ENCODE data around the gene CABYR.
A peak's percentile ranks its signal among the peaks of the same experiment; 100 is the strongest.
"Not testable (repeated sequence)": the region's sequence is repeated elsewhere in the genome, so short reads cannot be mapped to it uniquely, and the experiment has no call there.

CABYR gene

DNA sequence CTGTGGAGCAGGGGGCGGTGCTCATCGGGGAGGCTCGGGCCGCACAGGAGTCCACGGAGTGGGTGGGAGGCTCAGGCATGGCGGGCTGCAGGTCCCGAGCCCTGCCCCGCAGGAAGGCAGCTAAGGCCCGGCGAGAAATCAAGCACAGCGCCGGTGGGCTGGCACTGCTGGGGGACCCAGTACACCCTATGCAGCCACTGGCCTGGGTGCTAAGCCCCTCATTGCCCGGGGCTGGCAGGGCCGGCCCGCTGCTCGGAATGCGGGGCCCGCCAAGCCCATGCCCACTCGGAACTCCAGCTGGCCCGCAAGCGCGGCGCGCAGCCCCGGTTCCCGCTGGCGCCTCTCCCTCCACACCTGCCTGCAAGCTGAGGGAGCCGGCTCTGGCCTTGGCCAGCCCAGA lies 10.7 kb downstream of the CABYR start:
- H3K4me1 ChIP-seq; H3K27me3 ChIP-seq (ENCODE audit: low read depth); in situ Hi-C loops (cut with MboI; ENCODE audit: low sequenced_read_pairs); H3K36me3 ChIP-seq (replicated peaks); H3K4me3 ChIP-seq; H3K9me3 ChIP-seq; DNase-seq (ENCODE audit: low spot score in 2 of 2): not testable (repeated sequence)

DNA sequence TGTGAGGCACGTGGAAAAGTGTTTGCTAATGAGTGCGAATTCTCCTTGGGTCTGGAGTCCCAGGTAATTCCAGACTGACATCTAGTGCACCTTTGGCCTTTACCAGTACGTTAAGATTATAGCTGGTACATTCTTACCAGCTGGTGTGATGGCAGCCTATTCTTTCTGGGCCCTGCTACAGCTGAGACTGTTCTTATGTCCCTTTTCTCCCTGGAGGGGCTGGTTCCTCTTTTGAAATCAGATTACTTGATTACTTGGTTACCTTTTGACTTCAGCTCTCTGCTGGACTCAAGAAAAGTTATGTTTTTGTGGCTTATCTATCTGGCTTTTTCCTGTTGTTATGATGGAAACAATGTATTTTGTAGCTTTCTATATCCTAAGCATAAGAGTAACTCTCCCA lies 14.5 kb downstream of the CABYR start:
- Histone ChIP-seq H3K4me1 (no peaks in the 10 kb centered on the region), H3K27me3 (ENCODE audit: low read depth) (no peaks in the 10 kb centered on the region), H3K9me3 (no peaks in the 10 kb centered on the region), H3K4me3 (no peak overlapping the region), H3K36me3 (replicated peaks) (no peaks in the 10 kb centered on the region; the same call in 1 of the 2 replicates)
- in situ Hi-C loops (cut with MboI; ENCODE audit: low sequenced_read_pairs), result no loop called here
- no peak for DNase-seq (ENCODE audit: low spot score in 2 of 2)

DNA sequence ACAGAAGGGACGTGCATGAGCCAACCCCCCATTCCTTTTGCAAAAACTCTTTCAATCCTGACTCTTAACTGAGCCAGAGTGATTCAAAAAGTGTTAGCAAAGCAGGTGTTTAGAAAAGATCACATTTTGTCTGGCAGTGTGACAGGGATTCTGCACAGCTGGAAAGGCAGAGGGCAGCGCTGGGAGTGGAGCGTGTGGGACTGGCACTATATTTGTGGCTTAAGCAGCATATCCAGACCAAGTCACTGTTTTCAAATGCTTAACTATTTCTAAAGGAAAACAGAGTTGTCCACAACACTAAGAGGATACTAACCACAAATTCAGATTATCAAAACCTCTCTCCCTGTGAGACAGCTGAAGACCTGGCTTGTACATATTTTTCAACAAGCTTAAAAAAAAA lies 19.0 kb downstream of the CABYR start:
- no peak overlapping the region for H3K4me3 ChIP-seq
- H3K36me3 ChIP-seq (replicated peaks), result peaks cover 5% of the 10 kb centered on the region
- H3K4me1 ChIP-seq, result no peaks in the 10 kb centered on the region
- in situ Hi-C loops (cut with MboI; ENCODE audit: low sequenced_read_pairs), result no loop called here
- no peak for DNase-seq (ENCODE audit: low spot score in 2 of 2)
- H3K27me3 ChIP-seq (ENCODE audit: low read depth), result no peaks in the 10 kb centered on the region
- no peaks in the 10 kb centered on the region for H3K9me3 ChIP-seq

DNA sequence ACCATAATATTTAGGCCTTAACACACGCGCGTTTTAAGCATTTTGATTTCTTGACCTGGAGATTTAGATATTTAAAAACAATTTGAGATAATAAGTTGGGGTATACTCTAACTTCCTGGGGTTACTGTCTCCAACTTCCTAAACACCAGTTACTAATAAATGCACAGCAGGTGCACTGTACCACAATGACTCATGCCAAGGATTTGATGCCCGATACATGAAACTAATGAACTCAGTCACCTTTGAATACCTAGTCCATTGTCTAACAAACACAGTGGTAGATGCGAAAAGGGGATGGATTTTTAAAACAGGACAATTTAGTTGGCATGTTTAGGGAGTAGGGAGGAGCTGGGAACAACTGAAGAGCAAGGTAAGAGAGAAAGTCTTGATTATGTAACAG lies 21.2 kb downstream of the CABYR start:
- H3K36me3 ChIP-seq (replicated peaks), result peaks cover 11% of the 10 kb centered on the region
- H3K27me3 ChIP-seq (ENCODE audit: low read depth), result no peaks in the 10 kb centered on the region
- no peak overlapping the region for H3K4me3 ChIP-seq
- no peaks in the 10 kb centered on the region for H3K4me1 ChIP-seq
- no peaks in the 10 kb centered on the region for H3K9me3 ChIP-seq
- in situ Hi-C loops (cut with MboI; ENCODE audit: low sequenced_read_pairs), result no loop called here
- no peak for DNase-seq (ENCODE audit: low spot score in 2 of 2)

DNA sequence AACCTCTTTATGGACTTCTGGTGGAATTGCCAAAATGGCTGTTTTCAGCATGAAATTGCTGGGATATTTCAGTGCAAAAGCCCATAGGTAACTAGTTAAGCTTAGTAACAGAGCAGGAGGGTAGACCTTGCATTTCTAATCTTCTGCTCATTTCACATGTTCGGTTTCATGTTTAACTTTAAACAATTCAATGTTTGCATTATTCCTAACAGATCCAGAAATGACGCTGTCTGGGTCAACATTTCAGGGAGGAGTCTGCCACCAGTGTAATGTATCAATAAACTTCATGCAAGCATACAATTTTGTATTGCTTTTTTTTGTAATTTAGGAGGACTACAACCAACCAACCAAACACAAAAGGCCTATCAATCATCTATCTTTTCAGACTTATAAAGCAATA lies 22.4 kb downstream of the CABYR start:
- H3K27me3 ChIP-seq (ENCODE audit: low read depth), result no peaks in the 10 kb centered on the region
- DNase-seq (ENCODE audit: low spot score in 2 of 2), result no peak
- no peak overlapping the region for H3K4me3 ChIP-seq
- no peaks in the 10 kb centered on the region for H3K4me1 ChIP-seq
- peaks cover 14% of the 10 kb centered on the region for H3K36me3 ChIP-seq (replicated peaks)
- no peaks in the 10 kb centered on the region for H3K9me3 ChIP-seq
- in situ Hi-C loops (cut with MboI; ENCODE audit: low sequenced_read_pairs), result no loop called here

DNA sequence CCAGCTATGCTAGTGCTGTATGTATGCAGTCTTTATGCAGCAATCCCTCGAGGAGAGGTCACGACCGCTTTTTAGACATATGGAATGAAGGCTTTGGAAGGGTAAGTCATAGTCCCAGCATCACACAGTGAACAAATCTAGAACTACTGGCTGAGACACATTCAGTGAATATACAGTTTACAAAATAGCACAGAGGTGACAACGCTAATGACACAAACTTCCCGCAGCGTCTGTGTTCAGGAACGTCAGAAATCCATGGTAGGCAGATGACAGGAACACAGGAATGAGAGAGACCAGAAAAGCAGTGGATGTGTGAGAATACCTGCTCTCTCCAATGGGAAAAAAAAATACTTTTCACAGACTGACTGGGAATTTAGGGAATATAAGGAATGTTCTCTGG lies 29.6 kb downstream of the CABYR start:
- Histone ChIP-seq H3K4me1 (no peaks in the 10 kb centered on the region), H3K4me3 (no peak overlapping the region), H3K27me3 (ENCODE audit: low read depth) (no peaks in the 10 kb centered on the region), H3K36me3 (replicated peaks) (peaks cover 11% of the 10 kb centered on the region), H3K9me3 (no peaks in the 10 kb centered on the region)
- in situ Hi-C loops (cut with MboI; ENCODE audit: low sequenced_read_pairs), result no loop called here
- no peak for DNase-seq (ENCODE audit: low spot score in 2 of 2)

DNA sequence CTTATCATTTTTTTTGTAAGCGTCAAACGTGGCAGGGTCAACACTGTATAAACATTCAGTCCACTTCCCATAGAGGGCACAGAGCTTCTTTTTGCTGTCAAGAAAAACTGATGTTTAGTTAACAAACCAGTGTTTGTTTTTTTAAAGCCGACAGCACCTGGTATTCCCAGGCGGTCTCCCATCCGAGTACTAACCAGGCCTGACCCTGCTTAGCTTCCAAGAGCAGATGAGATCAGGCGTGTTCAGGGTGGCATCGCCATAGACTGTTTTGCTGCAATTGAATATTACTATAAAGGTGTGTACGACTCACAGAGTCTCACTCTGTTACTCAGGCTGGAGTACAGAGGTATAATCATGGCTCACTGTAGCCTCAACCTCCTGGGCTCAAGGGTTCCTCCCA lies 31.5 kb downstream of the CABYR start:
- Histone ChIP-seq H3K9me3 (no peaks in the 10 kb centered on the region), H3K4me3 (no peak overlapping the region), H3K27me3 (ENCODE audit: low read depth) (no peaks in the 10 kb centered on the region), H3K36me3 (replicated peaks) (peaks cover 3% of the 10 kb centered on the region), H3K4me1 (no peaks in the 10 kb centered on the region)
- in situ Hi-C loops (cut with MboI; ENCODE audit: low sequenced_read_pairs), result loop anchor here (10.0 kb wide), 1 partner anchor 314 kb away; no protein-coding TSS in a partner anchor
- DNase-seq (ENCODE audit: low spot score in 2 of 2), result no peak

DNA sequence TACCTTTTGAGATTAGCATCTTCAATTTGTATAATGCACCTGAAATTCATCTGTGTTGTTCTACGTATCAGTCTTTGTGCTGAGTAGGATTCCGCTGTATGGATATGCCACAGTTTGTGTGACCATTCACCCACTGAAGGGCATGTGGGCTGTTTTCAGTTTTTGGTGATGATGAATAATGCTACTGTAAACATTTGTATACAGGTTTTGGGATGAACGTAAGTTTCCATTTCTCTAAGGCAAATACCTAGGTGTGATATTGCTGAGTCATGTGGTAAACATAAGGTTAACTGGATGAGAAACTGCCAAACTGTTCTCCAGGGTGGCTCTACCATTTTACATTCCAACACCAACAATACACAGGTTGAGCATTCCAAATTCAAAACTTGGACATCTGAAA lies 35.1 kb downstream of the CABYR start:
- in situ Hi-C loops (cut with MboI; ENCODE audit: low sequenced_read_pairs), result loop anchor here (10.0 kb wide), 1 partner anchor 311 kb away; no protein-coding TSS in a partner anchor

DNA sequence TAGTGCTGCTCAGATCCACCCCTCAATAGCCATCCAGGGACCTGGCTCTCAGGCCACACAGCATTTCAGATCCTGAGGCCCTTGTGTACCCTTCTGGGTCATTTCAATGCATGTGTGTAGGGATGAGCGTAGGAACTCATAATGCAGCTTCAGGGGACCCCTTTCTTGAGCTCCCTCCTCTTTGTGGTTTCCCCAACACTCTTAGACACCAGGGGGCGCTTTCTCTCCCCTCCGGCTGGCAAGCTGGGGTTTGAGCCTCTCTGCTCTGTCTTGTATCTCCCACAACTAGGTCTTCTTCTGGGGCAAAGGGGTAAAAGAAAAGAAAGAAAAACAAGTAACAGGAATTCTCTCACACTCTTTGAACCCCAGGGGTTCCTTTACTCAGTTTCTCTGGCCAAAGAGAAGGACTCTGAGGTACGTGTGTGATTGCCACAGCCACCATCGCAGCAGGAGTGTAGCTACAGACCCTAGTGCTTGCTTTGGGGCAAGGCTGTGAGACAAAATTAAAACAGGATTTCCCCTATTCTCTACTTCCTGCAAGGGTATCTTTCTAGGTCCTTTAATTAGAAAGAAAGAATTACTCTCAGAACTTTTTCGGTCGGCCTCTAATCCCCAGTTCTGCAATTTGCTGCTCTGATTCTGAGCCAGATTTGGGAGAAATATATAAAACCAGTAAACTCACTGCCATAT lies 38.0 kb downstream of the CABYR start:
- Histone ChIP-seq H3K4me3 (no peak overlapping the region), H3K36me3 (replicated peaks) (0 out of 2 replicates have a peak, but pooled peaks cover 6% of the 10 kb centered on the region), H3K9me3 (no peaks in the 10 kb centered on the region), H3K4me1 (no peaks in the 10 kb centered on the region; the same call in 1 of the 2 replicates), H3K27me3 (ENCODE audit: low read depth) (no peaks in the 10 kb centered on the region)
- peak; percentile 33 to 84 for DNase-seq (ENCODE audit: low spot score in 2 of 2)
- in situ Hi-C loops (cut with MboI; ENCODE audit: low sequenced_read_pairs), result loop anchor here (10.0 kb wide), 1 partner anchor 308 kb away; no protein-coding TSS in a partner anchor

More for the DNA sequence above, 35.1 kb downstream of the CABYR start:
- no peak for DNase-seq (ENCODE audit: low spot score in 2 of 2)
- Histone ChIP-seq H3K4me3 (no peak overlapping the region), H3K27me3 (ENCODE audit: low read depth) (no peaks in the 10 kb centered on the region), H3K4me1 (no peaks in the 10 kb centered on the region), H3K9me3 (no peaks in the 10 kb centered on the region), H3K36me3 (replicated peaks) (0 out of 2 replicates have a peak, but pooled peaks cover 6% of the 10 kb centered on the region)

DNA sequence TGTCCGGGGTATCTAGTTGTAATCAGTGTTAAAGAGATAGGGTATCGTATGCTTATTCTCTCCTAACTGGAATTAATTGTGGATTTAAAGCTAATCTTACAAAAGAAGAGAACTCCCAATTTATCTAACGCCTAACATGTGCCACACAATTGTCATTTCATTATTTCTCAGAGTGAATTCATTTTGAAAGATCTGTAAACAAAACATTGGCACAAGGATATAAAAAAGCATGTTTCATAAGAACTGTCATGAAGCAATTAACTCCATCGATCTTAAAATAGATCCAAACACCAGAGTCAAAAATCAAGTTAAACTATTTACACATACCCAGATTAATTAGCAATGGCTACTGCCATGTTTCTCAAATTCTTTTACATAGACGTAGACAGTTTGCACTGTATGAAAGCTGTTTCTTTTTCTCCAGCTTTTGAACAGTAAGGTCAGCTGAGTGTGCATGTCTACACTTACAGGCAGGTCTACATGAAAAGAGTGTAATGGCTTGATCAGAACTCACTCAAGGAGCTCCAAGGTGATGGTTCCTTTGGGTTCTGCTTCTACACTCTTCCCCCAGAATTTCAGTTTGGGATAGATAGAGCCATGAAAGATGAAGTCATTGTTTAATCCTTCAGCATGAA lies 38.8 kb downstream of the CABYR start:
- no peaks in the 10 kb centered on the region for H3K9me3 ChIP-seq
- H3K4me3 ChIP-seq, result no peak overlapping the region
- no peaks in the 10 kb centered on the region for H3K27me3 ChIP-seq (ENCODE audit: low read depth)
- H3K4me1 ChIP-seq, result no peaks in the 10 kb centered on the region; the same call in 1 of the 2 replicates
- DNase-seq (ENCODE audit: low spot score in 2 of 2), result no peak
- 0 out of 2 replicates have a peak, but pooled peaks cover 6% of the 10 kb centered on the region for H3K36me3 ChIP-seq (replicated peaks)
- in situ Hi-C loops (cut with MboI; ENCODE audit: low sequenced_read_pairs), result loop anchor here (10.0 kb wide), 1 partner anchor 307 kb away; no protein-coding TSS in a partner anchor

DNA sequence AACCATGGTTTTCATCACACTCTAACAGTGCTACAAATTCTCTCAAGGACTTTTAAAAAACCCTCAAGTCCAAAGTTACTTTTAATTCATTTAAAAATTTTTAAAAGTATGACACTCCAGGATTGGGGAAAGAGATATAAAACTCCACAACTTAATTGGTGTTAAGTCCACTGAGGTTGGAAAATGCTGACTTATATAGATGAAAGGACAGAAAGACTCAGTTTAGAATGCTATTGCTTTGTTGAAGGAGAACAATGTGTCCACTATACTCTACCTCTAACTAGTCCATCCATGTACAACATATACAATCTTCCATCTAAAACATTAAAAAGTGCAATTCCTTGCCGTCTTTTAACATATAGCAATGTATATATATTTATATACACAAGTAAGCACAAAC lies 41.2 kb downstream of the CABYR start:
- DNase-seq (ENCODE audit: low spot score in 2 of 2), result no peak
- no peaks in the 10 kb centered on the region for H3K9me3 ChIP-seq
- in situ Hi-C loops (cut with MboI; ENCODE audit: low sequenced_read_pairs), result no loop called here
- no peaks in the 10 kb centered on the region for H3K27me3 ChIP-seq (ENCODE audit: low read depth)
- H3K36me3 ChIP-seq (replicated peaks), result 0 out of 2 replicates have a peak, but pooled peaks cover 6% of the 10 kb centered on the region
- H3K4me1 ChIP-seq, result no peaks in the 10 kb centered on the region; the same call in 1 of the 2 replicates
- H3K4me3 ChIP-seq, result no peak overlapping the region

DNA sequence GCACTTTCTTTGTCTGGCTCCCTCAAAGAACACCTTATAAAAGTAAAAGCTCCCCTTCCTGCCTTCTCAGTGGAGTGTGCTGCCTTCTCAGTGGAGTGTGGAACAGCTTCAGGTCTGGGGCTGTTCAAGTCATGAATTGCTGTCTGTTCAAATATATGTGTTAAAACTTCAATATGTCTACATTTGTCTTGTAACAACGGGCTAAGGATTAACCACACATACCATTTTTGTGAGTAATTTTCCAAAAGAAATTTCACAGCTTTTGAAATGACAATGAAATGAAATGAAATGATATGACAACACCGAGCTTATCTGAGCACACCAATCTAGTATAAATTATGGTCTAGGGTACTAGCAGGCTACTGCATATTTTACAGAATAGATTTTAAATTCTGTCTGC lies 42.9 kb downstream of the CABYR start:
- in situ Hi-C loops (cut with MboI; ENCODE audit: low sequenced_read_pairs), result no loop called here

DNA sequence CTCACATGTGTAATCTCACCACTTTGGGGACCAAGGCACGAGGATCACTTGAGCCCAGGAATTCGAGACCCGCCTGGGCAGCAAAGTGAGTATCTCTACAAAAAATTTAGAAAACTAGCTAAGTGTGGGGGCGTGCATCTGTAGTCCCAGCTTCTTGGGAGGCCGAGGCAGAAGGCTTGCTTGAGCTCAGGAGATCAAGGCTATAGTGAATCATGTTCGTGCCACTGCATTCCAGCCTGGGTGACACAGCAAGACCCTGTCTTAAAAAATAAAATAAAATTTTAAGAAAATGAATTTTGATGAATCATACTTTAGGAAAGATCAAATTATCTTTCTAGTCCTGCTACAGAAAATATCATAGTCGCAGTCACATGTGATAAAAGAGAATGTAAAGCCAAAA lies 46.9 kb downstream of the CABYR start:
- in situ Hi-C loops (cut with MboI; ENCODE audit: low sequenced_read_pairs), result no loop called here
- Histone ChIP-seq H3K36me3 (replicated peaks) (no peaks in the 10 kb centered on the region), H3K27me3 (ENCODE audit: low read depth) (no peaks in the 10 kb centered on the region), H3K4me3 (no peak overlapping the region), H3K9me3 (no peaks in the 10 kb centered on the region), H3K4me1 (no peaks in the 10 kb centered on the region; the same call in 1 of the 2 replicates)
- DNase-seq (ENCODE audit: low spot score in 2 of 2), result no peak

More for the DNA sequence above, 42.9 kb downstream of the CABYR start:
- H3K4me3 ChIP-seq, result no peak overlapping the region
- no peaks in the 10 kb centered on the region; the same call in 1 of the 2 replicates for H3K4me1 ChIP-seq
- no peak for DNase-seq (ENCODE audit: low spot score in 2 of 2)
- H3K36me3 ChIP-seq (replicated peaks), result 0 out of 2 replicates have a peak, but pooled peaks cover 6% of the 10 kb centered on the region
- H3K9me3 ChIP-seq, result no peaks in the 10 kb centered on the region
- no peaks in the 10 kb centered on the region for H3K27me3 ChIP-seq (ENCODE audit: low read depth)

DNA sequence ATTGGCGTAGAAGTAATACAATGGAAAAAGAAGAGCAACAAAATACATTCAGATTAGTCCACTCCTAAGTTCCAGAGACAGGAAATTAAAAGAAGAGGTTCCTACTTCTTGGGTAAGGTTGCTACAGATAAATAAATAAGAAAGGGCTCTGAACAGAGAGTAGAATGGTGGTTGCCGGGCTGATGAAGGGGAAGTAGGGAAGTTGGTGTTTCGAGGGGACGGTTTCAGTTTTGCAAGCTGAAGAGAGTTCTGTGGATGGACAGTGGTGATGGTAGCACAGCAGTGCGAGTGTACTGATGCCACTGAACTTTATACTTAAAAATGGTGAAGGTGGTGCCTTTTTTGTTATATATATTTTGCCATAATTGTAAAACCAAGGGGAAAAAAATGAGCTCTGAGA lies 48.2 kb downstream of the CABYR start:
- Histone ChIP-seq H3K4me1 (no peaks in the 10 kb centered on the region), H3K36me3 (replicated peaks) (no peaks in the 10 kb centered on the region)
- DNase-seq (ENCODE audit: low spot score in 2 of 2), result no peak

More for the DNA sequence above, 48.2 kb downstream of the CABYR start:
- Histone ChIP-seq H3K4me3 (no peak overlapping the region), H3K9me3 (no peaks in the 10 kb centered on the region), H3K27me3 (ENCODE audit: low read depth) (no peaks in the 10 kb centered on the region)
- in situ Hi-C loops (cut with MboI; ENCODE audit: low sequenced_read_pairs), result no loop called here
